Measurements from ENCODE around the gene SIL1. TPM values are rescaled to one million over a fixed set of nuclear protein-coding genes. Genes with fewer than 3 reads are reported as not detected.

SIL1 gene
- total and polyA plus RNA-seq, 2 of the 4 experiments (the other 2 are of a cell fraction), result 56.1 to 66.0 TPM

DNA sequence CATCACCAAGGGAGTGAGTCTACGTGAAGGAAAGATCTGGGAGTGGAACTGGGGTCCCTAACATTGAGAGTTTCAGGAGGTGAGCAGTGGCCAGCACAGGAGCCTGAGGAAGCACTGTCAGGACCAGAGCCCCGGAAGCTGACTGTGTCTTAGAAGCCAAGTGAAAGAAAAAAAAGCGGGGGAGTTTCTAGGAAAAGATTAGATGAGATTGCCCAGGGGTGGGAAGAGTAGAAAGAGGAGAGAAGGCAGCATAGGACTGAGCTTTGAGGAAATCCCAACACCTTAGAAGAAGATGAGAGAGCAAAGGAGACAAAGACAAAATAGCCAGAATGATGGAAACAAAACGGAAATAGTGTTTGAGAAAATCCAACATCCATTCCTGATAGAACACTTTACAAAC lies 286.1 kb downstream of the SIL1 start:
- no peak overlapping the region for H3K14ac ChIP-seq (replicated peaks; ENCODE audit: low read depth, low read length)
- TF ChIP-seq POLR2A (IDR thresholded peaks at IDR 0.05; ENCODE audit: low read depth, low read length) (no peak), RFX5 (IDR thresholded peaks at IDR 0.05; ENCODE audit: low read depth, low read length) (no peak), CEBPB (IDR thresholded peaks at IDR 0.05; ENCODE audit: low read depth, low read length) (no peak), CHD1 (IDR thresholded peaks at IDR 0.05; ENCODE audit: low read depth, low read length) (no peak), MAZ (IDR thresholded peaks at IDR 0.05; ENCODE audit: borderline replicate concordance, low read depth, low read length) (no peak), SMC3 (IDR thresholded peaks at IDR 0.05; ENCODE audit: low read depth, low read length) (no peak), MXI1 (IDR thresholded peaks at IDR 0.05; ENCODE audit: borderline replicate concordance, low read depth, low read length) (no peak), RAD21 (IDR thresholded peaks at IDR 0.05; ENCODE audit: low read length) (no peak), BHLHE40 (IDR thresholded peaks at IDR 0.05; ENCODE audit: low read depth, low read length) (no peak), CTCF (conservative IDR thresholded peaks at IDR 0.05; ENCODE audit: low read depth, low read length) (no peak), MAFK (IDR thresholded peaks at IDR 0.05; ENCODE audit: low read depth, low read length) (no peak), USF2 (IDR thresholded peaks at IDR 0.05; ENCODE audit: low read depth, low read length) (no peak), FOS (IDR thresholded peaks at IDR 0.05; ENCODE audit: low read depth, low read length) (no peak), RCOR1 (IDR thresholded peaks at IDR 0.05; ENCODE audit: insufficient replicate concordance, low read length) (no peak)
- TF ChIP-seq, protein P1, sequence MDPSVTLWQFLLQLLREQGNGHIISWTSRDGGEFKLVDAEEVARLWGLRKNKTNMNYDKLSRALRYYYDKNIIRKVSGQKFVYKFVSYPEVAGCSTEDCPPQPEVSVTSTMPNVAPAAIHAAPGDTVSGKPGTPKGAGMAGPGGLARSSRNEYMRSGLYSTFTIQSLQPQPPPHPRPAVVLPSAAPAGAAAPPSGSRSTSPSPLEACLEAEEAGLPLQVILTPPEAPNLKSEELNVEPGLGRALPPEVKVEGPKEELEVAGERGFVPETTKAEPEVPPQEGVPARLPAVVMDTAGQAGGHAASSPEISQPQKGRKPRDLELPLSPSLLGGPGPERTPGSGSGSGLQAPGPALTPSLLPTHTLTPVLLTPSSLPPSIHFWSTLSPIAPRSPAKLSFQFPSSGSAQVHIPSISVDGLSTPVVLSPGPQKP (IDR thresholded peaks at IDR 0.05; ENCODE audit: borderline replicate concordance, low read depth, low read length), result no peak
- no peak overlapping the region for H3K23ac ChIP-seq (ENCODE audit: low read depth, low read length)
- BruUV-seq (replicated peaks), result no TSS peak
- H4K8ac ChIP-seq (ENCODE audit: low read depth in 2 of 2, low read length in 2 of 2), result no peak overlapping the region
- POLR2A ChIA-PET (ENCODE audit: unreplicated experiment), result no interaction called here
- H3K9me3 ChIP-seq (ENCODE audit: control insufficient read depth, insufficient read depth, low read length), result peaks cover 2% of the 10 kb centered on the region
- no peak overlapping the region for H4K5ac ChIP-seq (ENCODE audit: low read depth, low read length)
- 90% methylated on average over 3 of the region's 4 CpGs; no CpG with 5 or more reads in 1 of the 2 experiments for WGBS, 2 experiments (ENCODE audit: extremely low coverage in 2 of 2, insufficient read length in 1 of 2)
- H3K4me3 ChIP-seq (ENCODE audit: insufficient read depth, low read depth, low read length), result no peak overlapping the region
- peaks cover 26% of the 10 kb centered on the region for H3K36me3 ChIP-seq (ENCODE audit: control insufficient read depth, insufficient read depth, low read length)
- in situ Hi-C loops (cut with MboI; ENCODE audit: low sequenced_read_pairs) (no loop called here), dilution Hi-C loops (cut with HindIII; ENCODE audit: low sequenced_read_pairs, unreplicated experiment) (no loop called here), intact Hi-C loops (cut with micrococcal nuclease) (no loop called here)
- H2AK9ac ChIP-seq (replicated peaks; ENCODE audit: low read depth, low read length, poor library complexity), result no peak overlapping the region
- H4K20me1 ChIP-seq (ENCODE audit: insufficient read depth, low read length), result no peaks in the 10 kb centered on the region; the same call in 1 of the 2 replicates
- no peak overlapping the region for H2AFZ ChIP-seq (replicated peaks; ENCODE audit: low read length, poor library complexity)
- DNase-seq (no peak), ATAC-seq (ENCODE audit: low read depth) (no peak)
- H2AK5ac ChIP-seq (ENCODE audit: low read depth, low read length), result no peak overlapping the region
- no peak overlapping the region for H2BK20ac ChIP-seq (ENCODE audit: low read depth, low read length)
- no peaks in the 10 kb centered on the region for H3K27me3 ChIP-seq (ENCODE audit: control insufficient read depth, insufficient read depth, low read length)
- no peak overlapping the region for H3K4ac ChIP-seq (ENCODE audit: low read depth, low read length)
- no peaks in the 10 kb centered on the region; the same call in 1 of the 2 replicates for H3K9me1 ChIP-seq (ENCODE audit: insufficient read depth, low read length)
- H3K79me1 ChIP-seq (ENCODE audit: low read depth in 1 of 2, low read length in 2 of 2), result peaks cover 22 to 61% of the 10 kb centered on the region in 2 experiments
- no peak overlapping the region for H2BK120ac ChIP-seq (ENCODE audit: low read depth, low read length)
- H3K4me1 ChIP-seq (ENCODE audit: control insufficient read depth, insufficient read depth, low read length), result no peaks in the 10 kb centered on the region; the same call in 1 of the 2 replicates
- H3K18ac ChIP-seq (ENCODE audit: low read depth, low read length), result no peak overlapping the region
- no peak overlapping the region for H3K27ac ChIP-seq (ENCODE audit: insufficient read depth, low read length)
- H3K56ac ChIP-seq (ENCODE audit: extremely low read depth, insufficient read depth, low read length), result no peak overlapping the region
- no peak overlapping the region for H3K4me2 ChIP-seq (ENCODE audit: low read depth, low read length)
- no peak overlapping the region for H2BK5ac ChIP-seq (ENCODE audit: low read depth, low read length, poor library complexity, severe bottlenecking)
- no peak overlapping the region for H2BK15ac ChIP-seq (ENCODE audit: low read depth, low read length)
- no peak overlapping the region for H4K91ac ChIP-seq (ENCODE audit: insufficient read depth, low read depth, low read length)
- CTCF ChIA-PET, result no interaction called here
- no peak overlapping the region for H3K9ac ChIP-seq (ENCODE audit: low read depth, low read length)
